Fibroblast of lung (primary cell): ENCODE results near the gene KCNC3.

ENCODE experiments used
- CTCF ChIP-seq, 2 donors: IDR thresholded peaks in 1 of 2; conservative IDR thresholded peaks in 1 of 2; 1 replicate in 1 of 2; 2 replicates in 1 of 2; pipeline ENCODE4 v1.5.1; 2011 to 2012; ENCODE audit warnings: low read length in 2 of 2, control low read depth in 1 of 2, inconsistent platforms in 1 of 2, low read depth in 1 of 2, mild to moderate bottlenecking in 1 of 2
- EZH2 ChIP-seq: IDR thresholded peaks from 2 replicates; pipeline ENCODE4 v1.5.1; 2012; ENCODE audit warnings: low read length, control low read depth, mild to moderate bottlenecking; ENCODE audit errors: missing control alignments

- TF ChIP-seq CTCF (conservative IDR thresholded peaks at IDR 0.05 in 1 of 2, IDR thresholded peaks at IDR 0.05 in 1 of 2; ENCODE audit: low read depth in 1 of 2, low read length in 2 of 2), result no peak
- no peak for TF ChIP-seq EZH2
Measured at GRCh38 chr19:50286443-50286842, 42.7 kb downstream of the KCNC3 start.
